HG03025 (cell line): ENCODE results near the gene CDCA4.
"Not testable (repeated sequence)": the region's sequence is repeated elsewhere in the genome, so short reads cannot be mapped to it uniquely, and the experiment has no call there.

Experiments
- ATAC-seq: cut with Tn5 transposase; IDR thresholded peaks from one replicate; pipeline ENCODE4 v1.9.1; 2021; ENCODE audit warnings: mild to moderate bottlenecking, moderate library complexity; ENCODE audit not compliant: unreplicated experiment, low FRiP score

CDCA4 gene

GRCh38 chr14:105020815-105021655 is at the start of gene CDCA4:
CDCA4 (minus strand) TSS chr14:105021083; CDS start chr14:105011929, 9,154 bp downstream.
- ATAC-seq: peak; percentile 74

DNA sequence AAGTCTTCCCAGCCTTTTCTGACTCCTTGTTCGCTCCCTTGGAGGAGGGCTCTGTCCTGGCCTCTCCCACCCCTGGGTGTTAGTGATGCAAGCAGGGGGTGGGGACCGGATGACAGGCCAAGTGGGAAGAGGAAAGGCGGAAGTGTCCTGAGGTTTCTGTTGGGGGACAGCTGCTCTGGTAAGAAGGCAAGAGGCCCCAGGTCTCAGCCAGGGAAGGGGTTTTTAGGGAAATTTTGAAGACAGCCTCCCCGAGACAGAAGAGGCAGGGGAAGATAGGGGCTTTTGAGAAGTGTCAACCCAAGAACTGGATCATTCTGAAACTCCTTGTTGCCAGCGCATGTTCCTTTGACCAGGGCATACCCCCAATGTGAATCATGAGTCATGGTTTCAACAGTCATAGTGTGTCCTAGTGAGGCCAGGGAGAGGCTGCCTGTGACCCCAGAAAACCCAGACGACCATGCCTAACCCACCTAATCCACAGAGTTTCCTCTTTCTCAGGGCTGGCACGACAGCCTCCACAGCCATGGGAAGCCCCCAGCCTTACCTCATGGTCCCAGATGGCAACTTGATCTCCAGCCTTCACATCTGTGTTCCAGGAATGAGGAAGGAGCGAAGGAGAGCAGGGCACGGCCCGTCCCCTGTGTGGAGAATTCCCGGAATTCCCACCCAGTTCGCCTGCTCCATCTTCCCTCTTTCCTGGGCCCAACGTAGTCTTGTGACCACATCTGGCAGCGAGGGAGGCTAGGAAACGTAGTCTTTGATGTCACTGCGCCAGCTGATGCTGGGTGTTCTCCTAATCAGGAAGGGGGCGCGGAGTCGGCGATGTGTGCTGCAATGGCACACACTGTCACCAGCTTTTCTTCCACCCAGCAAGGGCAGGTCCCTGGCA is 49.2 kb upstream of the CDCA4 start:
- no peak for ATAC-seq

- no peak for ATAC-seq
Measured at GRCh38 chr14:105069522-105069870, 48.6 kb upstream of the CDCA4 start.

GRCh38 chr14:105068818-105069217 is 47.9 kb upstream of the CDCA4 start:
- no peak for ATAC-seq

DNA sequence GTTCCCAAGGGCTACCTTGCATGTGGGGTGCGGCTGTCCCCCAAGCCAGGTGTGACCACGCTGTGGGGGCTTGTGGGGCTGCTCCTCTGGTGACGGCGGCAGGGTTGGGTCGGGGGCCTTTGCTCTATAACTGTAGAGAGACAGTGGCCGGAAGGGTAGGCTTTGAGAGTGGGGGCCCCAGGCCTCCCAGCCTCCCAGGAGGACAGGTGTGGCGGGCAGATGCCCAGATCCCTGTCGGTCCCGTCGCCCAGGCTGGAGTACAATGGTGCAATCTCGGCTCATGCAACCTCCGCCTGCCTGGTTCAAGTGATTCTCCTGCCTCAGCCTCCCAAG is 47.1 kb upstream of the CDCA4 start:
- no peak for ATAC-seq

DNA sequence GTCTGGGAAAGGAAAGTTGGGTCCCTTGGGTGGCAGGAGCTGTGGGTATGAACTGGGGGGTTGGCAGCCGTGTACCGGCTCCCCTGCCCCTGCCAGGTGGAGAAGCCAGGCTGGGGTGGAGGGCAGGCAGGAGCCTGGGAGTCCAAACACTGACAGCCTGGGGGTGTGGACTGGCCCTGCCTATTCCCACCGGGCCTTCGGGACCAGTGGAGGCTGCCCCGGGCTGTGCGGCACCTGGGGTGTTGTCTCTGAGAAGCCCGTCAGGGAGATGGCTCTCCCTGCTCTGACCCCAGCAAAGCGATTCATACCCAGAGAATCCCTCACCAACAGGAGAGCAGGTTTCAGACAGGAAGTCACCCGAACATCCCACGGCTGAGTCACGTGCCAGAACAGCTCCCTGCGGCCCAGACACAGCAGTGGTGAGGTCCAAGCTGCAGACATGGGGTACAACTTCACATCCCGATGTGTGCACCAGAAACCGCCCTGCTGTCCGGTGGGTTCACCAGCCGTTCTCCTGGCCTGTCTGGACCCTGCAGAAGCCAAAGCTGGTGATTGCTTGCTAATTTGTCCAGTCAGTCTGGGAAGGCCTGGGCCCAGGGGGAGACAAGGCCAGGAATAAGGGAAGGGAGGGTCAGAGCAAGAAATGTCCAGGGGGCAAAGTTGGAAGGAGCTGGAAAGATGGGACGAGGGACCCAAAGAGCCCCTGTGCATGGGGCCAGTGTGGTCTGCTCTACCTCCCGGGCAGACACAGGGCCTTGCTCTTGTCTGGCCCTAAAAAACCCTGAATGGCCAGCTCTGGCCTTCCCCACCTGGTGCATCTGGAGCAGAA is 46.5 kb upstream of the CDCA4 start:
- ATAC-seq: no peak

- no peak for ATAC-seq
Measured at GRCh38 chr14:105066240-105067071, 45.6 kb upstream of the CDCA4 start.

- no peak for ATAC-seq
Measured at GRCh38 chr14:105065280-105066228, 44.7 kb upstream of the CDCA4 start, which contains the start of gene GPR132. GPR132 (minus strand) TSS chr14:105065430; CDS start chr14:105055420, 10,010 bp downstream.

GRCh38 chr14:105064721-105065143 is 43.8 kb upstream of the CDCA4 start:
- no peak for ATAC-seq

GRCh38 chr14:105064001-105064400 is 43.1 kb upstream of the CDCA4 start:
- ATAC-seq: no peak

DNA sequence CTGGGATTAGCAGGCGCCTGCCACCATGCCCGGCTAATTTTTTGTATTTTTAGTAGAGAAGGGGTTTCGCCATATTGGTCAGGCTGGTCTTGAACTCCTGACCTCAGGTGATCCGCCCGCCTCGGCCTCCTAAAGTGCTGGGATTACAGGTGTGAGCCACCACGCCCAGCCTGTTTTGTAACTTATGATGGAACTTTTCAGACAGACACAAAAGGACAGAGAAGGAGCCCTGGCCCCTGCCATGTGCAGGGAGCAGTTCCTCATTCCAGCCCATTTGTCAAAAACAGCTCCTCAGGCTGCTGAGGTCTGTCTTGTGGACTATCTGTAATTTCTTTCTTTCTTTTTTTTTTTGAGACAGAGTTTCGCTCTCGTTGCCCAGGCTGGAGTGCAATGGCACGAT is 42.6 kb upstream of the CDCA4 start:
- ATAC-seq: not testable (repeated sequence)

GRCh38 chr14:105063056-105063455 is 42.2 kb upstream of the CDCA4 start:
- no peak for ATAC-seq

DNA sequence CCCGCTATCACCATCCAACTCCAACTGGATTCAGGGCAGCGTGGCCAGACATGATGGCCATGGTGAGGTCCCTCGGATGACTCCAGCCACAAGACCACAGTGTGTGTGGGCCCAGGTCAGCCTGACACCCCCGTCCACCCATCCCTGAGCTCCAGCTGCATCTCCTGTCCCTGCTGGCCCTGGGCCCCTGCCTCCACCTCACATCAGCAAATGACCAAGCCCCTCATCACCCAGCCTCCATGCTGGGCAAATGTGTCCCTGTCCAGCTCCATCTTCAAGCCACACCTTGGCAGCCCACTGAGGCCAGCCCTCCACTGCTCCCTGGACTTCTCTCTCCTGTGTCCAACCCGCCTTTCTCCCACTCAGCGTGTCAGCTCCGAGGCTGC is 41.2 kb upstream of the CDCA4 start:
- ATAC-seq: no peak

GRCh38 chr14:105061428-105062047 is 40.7 kb upstream of the CDCA4 start:
- no peak for ATAC-seq

GRCh38 chr14:105060751-105061427 is 40.0 kb upstream of the CDCA4 start:
- no peak for ATAC-seq

DNA sequence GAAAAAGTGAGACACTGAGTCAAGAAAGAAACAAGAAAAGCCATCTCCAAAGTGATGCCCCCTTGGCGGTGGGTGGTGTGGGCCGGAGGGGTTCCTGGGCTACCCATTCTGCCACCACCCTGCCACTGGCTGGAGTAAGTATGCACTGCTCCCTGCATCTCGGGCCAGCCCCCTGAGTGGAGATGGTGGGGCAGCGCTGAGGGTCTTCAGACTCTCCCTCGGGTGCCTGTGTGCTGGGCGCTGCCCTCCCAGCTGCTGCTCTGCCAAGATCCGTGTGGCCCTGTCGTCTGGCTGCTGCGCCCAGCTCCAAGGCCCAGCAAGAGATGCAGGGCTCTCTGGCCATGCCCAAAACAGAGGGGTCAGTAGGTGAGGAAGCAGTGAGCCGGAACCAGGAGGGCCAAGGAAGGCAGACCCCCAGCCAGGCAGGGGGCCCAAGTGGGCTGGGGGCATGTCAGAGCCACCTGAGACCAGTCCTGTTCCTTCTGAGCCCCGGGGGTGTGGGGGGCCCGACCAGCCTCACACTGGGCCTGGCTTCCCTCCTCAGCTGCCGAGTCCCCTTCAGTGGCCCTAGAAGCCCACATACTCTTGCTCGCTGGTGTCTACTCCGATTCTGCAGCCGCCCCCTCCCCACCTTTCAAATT is 39.2 kb upstream of the CDCA4 start:
- ATAC-seq: no peak
